DMS 273 treated with DMSO at 0.1 percent for 48 hours (cell line): Measurements from ENCODE around the gene MYO5A.
"Not testable (repeated sequence)": the region's sequence is repeated elsewhere in the genome, so short reads cannot be mapped to it uniquely, and the experiment has no call there.

ENCODE experiments used
- DNase-seq: peaks from one replicate; lab custom pipeline; 2025; lab: John Stamatoyannopoulos, UW

Gene MYO5A

DNA sequence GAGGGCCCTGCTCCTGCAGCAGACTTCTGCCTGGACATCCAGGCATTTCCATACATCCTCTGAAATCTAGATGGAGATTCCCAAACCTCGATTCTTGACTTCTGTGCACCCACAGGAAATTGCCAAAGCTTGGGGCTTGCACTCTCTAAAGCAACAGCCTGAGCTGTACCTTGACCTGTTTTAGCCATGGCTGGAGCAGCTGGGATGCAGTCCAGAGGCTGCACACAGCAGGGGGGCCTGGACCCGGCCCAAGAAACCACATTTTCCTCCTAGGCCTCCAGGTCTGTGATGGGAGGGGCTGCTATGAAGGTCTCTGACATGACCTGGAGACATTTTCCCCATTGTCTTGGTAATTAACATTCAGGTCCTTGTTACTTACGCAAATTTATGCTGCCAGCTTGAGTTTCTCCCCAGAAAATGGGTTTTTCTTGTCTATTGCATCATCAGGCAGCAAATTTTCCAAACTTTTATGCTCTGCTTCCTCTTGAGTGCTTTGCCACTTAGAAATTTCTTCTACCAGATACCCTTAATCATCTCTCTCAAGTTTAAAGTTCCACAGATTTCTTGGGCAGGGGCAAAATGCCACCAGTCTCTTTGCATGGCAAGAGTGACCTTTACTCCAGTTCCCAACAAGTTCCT is 11.8 kb upstream of the MYO5A start:
- DNase-seq: no peak

DNA sequence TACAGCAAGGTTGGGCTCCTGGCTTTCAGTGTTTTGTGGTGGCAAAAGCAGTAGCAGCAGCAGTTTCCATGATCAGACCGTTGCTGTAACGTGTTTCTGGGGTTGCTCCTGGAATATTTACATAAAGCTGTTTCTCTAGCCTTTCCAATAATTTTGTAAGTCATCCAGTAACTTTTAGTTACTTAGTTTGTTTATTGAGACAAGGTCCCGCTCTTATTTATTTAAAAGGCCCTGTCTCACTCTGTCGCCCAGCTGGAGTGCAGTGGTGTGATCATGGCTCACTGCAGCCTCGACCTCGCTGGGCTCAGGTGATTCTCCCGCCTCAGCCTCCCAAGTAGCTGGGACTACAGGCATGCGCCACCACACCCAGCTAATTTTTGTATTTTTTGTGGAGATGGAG is 8.8 kb upstream of the MYO5A start:
- DNase-seq: no peak

DNA sequence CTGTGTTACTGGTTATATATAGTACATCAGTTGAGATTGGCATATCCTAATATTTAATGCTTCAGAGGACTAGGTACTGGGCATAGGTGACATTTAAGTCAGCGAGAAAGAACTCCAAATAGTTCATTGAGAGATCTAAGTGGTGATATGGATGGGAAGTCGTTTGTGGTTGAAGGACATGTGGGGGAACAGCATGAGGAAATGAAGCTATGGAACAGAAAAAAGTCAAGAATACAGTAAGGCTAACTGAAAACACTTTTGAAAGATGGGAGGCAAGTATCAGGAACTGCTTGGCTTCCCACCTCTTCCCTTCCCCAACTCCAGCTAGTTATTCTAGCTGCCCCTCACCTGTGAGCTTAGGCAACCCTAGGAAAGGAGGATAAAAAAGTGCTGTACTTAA is 3.7 kb upstream of the MYO5A start:
- DNase-seq: no peak

DNA sequence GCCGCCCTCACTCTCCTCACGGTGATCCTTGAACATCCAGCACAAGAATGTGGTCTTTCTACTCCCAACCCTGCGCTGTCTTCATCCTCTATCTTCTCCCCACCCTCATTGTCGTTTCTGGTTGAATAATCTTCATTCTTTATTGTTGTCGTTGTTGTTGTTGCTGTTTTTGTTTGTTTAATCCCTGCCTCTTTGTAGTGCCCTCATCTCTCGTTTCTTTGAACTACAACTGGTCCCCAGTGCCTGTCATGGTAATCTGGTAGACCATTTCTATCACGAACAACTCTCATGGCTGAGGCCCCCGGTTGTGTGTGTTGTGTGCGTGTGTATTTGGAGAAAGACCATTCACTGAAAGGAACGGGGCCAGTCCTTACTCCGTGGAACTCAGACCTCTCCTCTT is 1.3 kb upstream of the MYO5A start:
- DNase-seq: no peak

DNA sequence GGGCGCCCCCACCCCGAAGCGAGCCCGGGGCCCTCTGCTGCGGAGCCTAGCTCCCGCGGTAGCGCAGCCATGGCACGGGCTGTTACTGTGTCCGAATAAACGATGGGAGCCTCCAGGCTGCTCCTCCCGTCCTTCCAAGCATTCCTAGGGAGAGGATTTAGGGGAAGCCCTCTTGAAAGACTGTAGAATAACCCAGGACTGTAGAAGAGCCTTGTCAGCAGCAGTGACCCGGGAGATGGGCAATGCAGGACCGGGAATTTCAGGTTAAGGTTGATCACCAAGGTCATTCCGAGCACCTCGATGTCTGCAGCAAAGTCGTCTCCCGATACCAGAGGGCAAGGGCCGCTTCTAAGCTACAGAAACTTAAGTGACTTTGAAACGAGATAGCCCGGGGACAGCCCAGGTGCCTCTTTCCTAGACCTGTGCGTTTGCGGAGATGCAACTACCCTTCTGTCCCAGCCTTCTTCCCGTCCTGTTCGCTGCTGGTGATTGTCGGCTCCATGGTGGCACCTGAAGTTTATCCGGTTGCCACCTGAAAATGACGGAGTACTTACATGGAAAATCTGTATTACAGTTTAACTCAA is 753 bp upstream of the MYO5A start:
- no peak for DNase-seq

- DNase-seq: no peak
These were observed 643 bp downstream of the MYO5A start for GRCh38 chr15:52527911-52528563.

DNA sequence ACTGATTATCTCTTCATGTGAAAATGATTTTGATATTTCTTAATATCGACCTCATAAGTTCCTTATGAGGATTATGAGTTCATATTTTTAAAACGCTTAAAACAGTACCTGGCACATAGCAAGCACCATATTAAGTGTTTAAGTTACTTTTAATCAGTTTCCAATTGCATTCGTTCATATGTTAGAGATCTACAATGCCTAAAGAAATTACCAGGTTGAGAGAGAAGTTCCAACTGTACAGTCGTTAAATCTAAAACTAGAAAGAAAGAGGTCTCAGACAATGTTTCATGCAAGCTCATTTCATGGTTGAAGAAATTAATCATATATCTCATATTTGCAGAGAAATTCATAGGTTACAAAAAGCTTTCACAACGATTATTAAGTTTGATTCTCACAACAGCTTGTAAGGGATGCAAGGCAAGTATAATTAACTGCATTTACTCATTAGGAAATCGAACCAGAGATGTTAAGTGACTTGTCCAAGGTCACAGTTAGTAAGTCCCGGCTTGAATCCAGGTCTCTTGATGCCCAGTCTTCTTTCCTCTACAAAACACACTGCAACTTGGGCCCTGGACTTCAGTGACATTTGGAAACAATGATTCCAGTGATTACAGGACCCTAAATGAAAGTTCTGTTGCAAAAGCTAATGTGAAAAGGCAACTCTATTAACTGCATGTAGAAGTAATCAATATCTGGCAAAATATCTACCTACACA is 1.3 kb downstream of the MYO5A start:
- DNase-seq: no peak

- no peak for DNase-seq
These were observed 4.2 kb downstream of the MYO5A start for GRCh38 chr15:52524223-52525136.

GRCh38 chr15:52523647-52524046 is 5.0 kb downstream of the MYO5A start:
- no peak for DNase-seq

GRCh38 chr15:52523192-52523591 is 5.5 kb downstream of the MYO5A start:
- DNase-seq: no peak

DNA sequence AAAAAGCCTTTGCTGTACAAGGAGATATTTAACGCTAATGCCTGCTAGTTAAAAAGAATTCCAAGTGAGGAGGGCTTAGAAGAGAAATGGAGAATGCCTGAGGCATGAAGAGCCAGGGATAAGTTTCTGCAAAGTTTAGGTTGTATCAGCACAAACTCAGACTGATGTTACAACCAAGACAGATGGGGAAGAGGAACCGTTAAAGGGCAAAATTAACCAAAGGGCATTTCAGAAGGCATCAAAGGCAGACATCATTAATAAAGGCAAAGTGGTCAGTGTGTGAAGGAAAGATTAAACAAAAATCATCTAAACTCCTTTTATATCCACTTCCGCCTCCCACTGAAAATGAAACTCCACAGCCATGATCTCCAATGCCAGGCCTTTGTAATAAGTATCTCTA is 7.0 kb downstream of the MYO5A start:
- no peak for DNase-seq

DNA sequence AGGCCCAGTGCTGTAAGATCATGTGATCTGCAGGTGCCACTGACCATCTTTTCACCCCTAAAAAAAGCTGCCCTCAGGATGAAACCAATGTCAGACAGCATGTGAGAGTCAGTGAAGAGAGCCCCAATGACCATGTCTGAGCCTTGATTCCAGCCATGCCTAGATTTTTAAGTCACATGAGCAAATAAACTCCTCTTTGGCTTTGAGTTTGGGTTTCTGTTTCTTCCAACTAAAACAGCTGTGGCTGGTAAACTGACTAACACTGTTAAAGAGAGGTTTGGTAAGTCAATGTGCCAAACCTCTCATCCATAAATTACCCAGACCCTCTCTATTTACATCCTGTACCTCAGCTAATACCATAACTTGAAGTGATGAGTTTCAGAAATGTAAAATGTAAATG is 8.3 kb downstream of the MYO5A start:
- no peak for DNase-seq

DNA sequence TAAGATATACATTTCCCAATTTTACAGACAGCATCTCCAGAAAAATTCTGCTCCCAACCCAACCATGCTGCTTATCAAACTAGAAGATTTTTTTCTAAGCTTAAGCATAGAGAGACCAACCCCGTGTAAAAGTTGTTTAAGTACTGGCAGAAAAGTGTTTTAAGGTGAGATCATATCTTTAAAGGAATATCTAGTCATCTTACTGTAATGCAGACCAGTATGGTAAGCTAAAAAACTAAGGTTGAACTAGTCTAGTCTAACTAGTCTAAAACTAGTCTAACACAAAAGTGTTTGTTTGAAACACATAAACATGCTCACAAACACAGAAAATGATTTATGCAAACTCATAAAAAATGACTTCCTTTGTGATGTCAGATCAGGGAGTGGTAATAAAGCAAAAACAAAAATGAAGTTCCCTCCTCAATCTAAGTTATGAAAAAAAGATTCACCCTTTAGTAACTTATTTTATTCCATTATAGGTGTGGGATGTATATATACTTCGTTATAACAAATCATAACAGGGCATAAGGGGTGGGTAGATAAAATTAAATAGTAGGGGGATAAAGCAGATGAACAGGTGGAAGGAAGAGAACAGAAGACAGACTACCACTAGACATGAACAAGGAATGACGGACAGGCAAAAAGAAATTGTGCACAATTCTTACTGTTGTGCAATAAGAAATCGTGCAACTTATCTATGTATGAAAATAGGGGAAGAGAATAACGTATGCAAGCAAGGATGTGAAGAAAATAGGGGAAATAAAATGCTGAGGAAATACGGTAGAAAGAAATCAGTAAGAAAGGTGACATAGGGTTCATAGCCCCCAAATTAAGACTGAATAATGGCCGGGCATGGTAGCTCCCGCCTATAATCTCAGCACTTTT is 10.0 kb downstream of the MYO5A start:
- DNase-seq: no peak

DNA sequence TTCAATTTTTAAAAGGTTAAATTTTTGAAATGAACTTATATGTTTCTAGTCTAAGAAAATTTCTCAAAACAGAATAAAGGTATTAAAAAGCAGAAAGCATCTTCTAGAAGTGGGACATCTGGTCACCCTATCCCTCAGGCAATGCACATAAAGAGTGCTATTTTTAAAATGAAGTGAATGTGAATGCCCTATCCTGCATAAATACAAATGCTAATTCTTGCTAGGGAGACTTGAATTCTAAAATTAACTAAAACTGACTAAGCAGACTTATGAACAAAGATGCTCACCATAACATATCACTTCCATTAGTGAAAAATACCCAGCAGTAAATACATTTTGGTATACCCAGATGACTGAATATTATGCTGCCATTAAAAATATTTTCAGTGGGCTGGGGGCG is 11.7 kb downstream of the MYO5A start:
- DNase-seq: no peak

DNA sequence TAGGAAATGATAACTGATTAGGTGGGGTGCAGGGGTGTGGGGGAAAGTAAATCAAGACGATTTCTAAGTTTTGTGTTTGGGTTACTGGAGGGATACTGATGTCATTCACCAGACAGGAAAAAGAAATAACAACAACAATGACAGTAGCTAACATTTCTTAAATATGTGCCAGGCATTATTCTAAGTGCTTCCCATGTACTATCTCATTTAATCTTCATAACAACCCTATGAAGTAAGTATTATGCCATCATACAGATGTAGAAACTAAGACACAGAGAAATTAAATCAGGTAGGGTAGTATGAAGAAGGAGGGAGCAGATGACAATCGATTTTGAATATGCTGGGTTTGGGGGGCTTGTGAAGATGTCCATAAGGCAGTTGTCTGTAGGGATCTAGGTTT is 13.3 kb downstream of the MYO5A start:
- no peak for DNase-seq

DNA sequence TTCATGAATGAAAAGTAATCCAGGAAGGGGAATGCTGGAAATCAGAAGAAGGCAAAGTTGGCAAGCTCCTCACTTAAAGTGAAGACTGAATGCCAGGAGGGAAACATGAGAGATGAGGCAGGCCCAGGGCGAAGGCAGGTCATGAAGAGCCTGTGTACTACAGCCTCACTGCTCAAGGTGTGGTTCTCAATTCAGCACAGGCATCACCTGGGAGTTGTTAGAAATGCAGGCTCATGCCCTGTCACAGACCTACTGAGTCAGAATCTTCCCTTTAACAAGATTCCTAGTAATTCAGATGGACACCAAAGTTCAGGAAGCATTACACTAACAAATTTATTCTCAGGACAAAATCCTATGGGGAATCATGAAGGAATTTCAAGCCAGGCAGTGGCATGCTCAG is 14.2 kb downstream of the MYO5A start:
- DNase-seq: no peak

GRCh38 chr15:52512869-52513268 is 15.8 kb downstream of the MYO5A start:
- DNase-seq: not testable (repeated sequence)

DNA sequence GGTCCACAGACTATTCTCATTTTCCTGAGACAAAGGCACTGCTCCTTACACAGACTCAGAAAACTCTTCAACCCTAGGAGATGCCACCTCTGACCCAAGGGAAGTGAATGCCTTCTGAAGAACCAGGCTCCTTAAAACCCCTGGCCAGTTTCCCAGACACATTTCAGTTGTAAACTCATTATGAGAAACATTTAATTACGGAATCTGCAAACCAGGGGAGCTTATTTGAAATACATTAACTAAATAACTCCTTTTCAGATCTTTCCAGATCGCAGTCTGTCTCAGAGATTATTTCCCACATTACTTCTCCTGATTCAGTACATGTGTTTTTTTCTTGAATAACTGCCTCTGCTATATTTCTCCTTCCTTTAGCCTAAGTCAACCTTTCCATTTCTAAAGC is 17.6 kb downstream of the MYO5A start:
- no peak for DNase-seq

DNA sequence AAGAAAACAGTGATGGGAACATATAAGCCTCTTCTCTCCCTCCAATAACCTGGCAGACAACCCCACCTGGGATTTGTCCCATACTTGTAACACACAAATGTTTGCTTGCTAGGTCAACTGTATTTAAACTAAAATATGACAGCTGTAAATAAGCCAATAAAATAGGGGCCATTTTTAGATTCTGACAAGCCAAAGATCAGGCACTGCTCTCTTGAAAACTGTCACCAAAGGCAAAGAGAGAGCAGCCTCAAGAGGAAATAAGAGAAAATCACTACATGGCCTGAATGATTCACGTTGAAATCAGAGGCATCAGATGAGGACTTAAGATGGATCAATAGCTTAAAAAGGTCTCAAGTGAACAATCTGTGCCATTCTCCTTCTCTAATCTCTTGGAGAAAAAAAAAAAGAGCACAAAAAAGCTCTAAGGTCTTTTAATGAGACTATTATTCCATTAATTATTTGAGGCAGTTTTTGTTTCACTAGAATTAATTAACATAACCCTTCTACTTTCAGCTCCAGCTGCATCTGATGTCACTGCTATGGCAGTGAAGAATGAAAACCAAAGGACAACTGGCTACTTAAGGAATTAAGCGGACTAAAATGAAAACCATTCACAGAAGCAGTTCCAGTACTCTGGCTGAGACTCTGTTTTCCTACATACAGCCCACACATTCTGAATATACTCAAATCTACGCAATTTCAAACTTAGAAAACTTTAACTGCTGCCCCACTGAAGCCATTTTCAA is 19.0 kb downstream of the MYO5A start:
- DNase-seq: no peak

- DNase-seq: no peak
These were observed 22.1 kb downstream of the MYO5A start for GRCh38 chr15:52506549-52506948.
